ENCODE results near the gene FXR2. TPM values are rescaled to one million over a fixed set of nuclear protein-coding genes. Genes with fewer than 3 reads are reported as not detected.
A peak's percentile ranks its signal among the peaks of the same experiment; 100 is the strongest.

The FXR2 gene
- total and polyA plus RNA-seq, 9 of the 15 experiments (the other 6 are each of a cell fraction or from before 2014, with no cell fraction given): 2.0 to 49.3 (median 24.5) TPM

- TF ChIP-seq E2F8 (IDR thresholded peaks at IDR 0.05; ENCODE audit: low read depth, partially characterized antibody): peak; percentile 96
- TF ChIP-seq RNF2 (IDR thresholded peaks at IDR 0.05): peak; percentile 57; the same call in 1 of the 2 replicates
- peak in 1 of 2 experiments; percentile 41; a peak in 1 of 4 replicates for TF ChIP-seq ZNF318 (IDR thresholded peaks at IDR 0.05; ENCODE audit: borderline replicate concordance in 1 of 2, low read depth in 1 of 2)
- no peak for TF ChIP-seq BCOR (IDR thresholded peaks at IDR 0.05)
- TF ChIP-seq GABPB2 (CRISPR knock-in tag; conservative IDR thresholded peaks at IDR 0.05): no peak
- no peak for TF ChIP-seq UBTF (IDR thresholded peaks at IDR 0.05; ENCODE audit: borderline replicate concordance in 1 of 2, low read depth in 2 of 2, low read length in 2 of 2)
- no peak; the same call in 1 of the 2 replicates for TF ChIP-seq SPI1 (IDR thresholded peaks at IDR 0.05; ENCODE audit: borderline replicate concordance, low read depth, low read length)
- TF ChIP-seq ELF1 (tag; IDR thresholded peaks at IDR 0.05): peak; percentile 96
- no peak for TF ChIP-seq ARHGAP35 (IDR thresholded peaks at IDR 0.05; ENCODE audit: partially characterized antibody)
- TF ChIP-seq ZNF395 (CRISPR knock-in tag; IDR thresholded peaks at IDR 0.05): peak; percentile 95
- TF ChIP-seq ZNF76 (CRISPR knock-in tag; IDR thresholded peaks at IDR 0.05; ENCODE audit: borderline replicate concordance): 0 out of 2 replicates have a peak, but pooled peaks have one; percentile 19
Measured at GRCh38 chr17:7583253-7584109, 31.2 kb downstream of the FXR2 start, which contains the start of gene MPDU1 (continued).

Measured in K562 (cell line).